CD14-positive monocyte (primary cell): Measurements from ENCODE around the gene SIPA1L3. TPM values are rescaled to one million over a fixed set of nuclear protein-coding genes. Genes with fewer than 3 reads are reported as not detected.

Source experiments
- DNase-seq, 3 donors: peaks; one replicate each; pipeline ENCODE4 v3.0.0-alpha.2; 2011 to 2022
- H2AFZ ChIP-seq: 2 replicates; pipeline ENCODE4 v1.6.0; 2012; ENCODE audit warnings: mild to moderate bottlenecking, low read depth, low read length, inconsistent platforms; ENCODE audit not compliant: insufficient read depth, poor library complexity, severe bottlenecking
- H3K27ac ChIP-seq, 2 donors: 1 replicate in 1 of 2; 2 replicates in 1 of 2; pipeline ENCODE4 v1.5.1; 2012 to 2013; ENCODE audit warnings: low read length in 2 of 2, control low read depth in 1 of 2, inconsistent platforms in 1 of 2, low read depth in 1 of 2, mild to moderate bottlenecking in 1 of 2
- H3K27me3 ChIP-seq, 2 donors: one replicate each; pipeline versions ENCODE4 v1.6.0 to v1.6.1; 2011 to 2013; ENCODE audit warnings: low read length in 2 of 2; ENCODE audit not compliant: control insufficient read depth in 2 of 2, insufficient read depth in 2 of 2
- H3K36me3 ChIP-seq, 2 donors: replicated peaks in 1 of 2; 1 replicate in 1 of 2; 2 replicates in 1 of 2; pipeline versions ENCODE4 v1.5.1 to v1.6.1; 2012 to 2013; ENCODE audit warnings: low read length in 2 of 2, control low read depth in 1 of 2, inconsistent platforms in 1 of 2, mild to moderate bottlenecking in 1 of 2; ENCODE audit not compliant: insufficient read depth in 2 of 2, control insufficient read depth in 1 of 2
- H3K4me1 ChIP-seq, 2 donors: 1 replicate in 1 of 2; 2 replicates in 1 of 2; pipeline versions ENCODE4 v1.5.1 to v1.6.1; 2012 to 2013; ENCODE audit warnings: low read length in 2 of 2, control low read depth in 1 of 2, inconsistent platforms in 1 of 2, mild to moderate bottlenecking in 1 of 2, moderate library complexity in 1 of 2; ENCODE audit not compliant: insufficient read depth in 2 of 2, control insufficient read depth in 1 of 2
- H3K4me2 ChIP-seq: replicated peaks from 2 replicates; pipeline ENCODE3; 2012; ENCODE audit warnings: low read length, moderate library complexity, mild to moderate bottlenecking; ENCODE audit not compliant: poor library complexity, severe bottlenecking; ENCODE audit errors: extremely low read depth
- H3K4me3 ChIP-seq, 3 experiments: fragments of 200-600 bp in 1 of 3; sonication (generic) in 1 of 3; replicated peaks in 1 of 3; 1 replicate in 2 of 3; 2 replicates in 1 of 3; pipeline ENCODE4 v1.5.1; 2011 to 2013; ENCODE audit warnings: low read length in 3 of 3, mild to moderate bottlenecking in 3 of 3, control low read depth in 2 of 3, low read depth in 2 of 3, inconsistent platforms in 1 of 3, moderate library complexity in 1 of 3
- H3K79me2 ChIP-seq: 2 replicates; pipeline ENCODE4 v1.6.0; 2012; ENCODE audit warnings: mild to moderate bottlenecking, control low read depth, inconsistent platforms, low read length, moderate library complexity; ENCODE audit not compliant: insufficient read depth
- H3K9ac ChIP-seq: 2 replicates; pipeline ENCODE4 v1.6.0; 2017; ENCODE audit warnings: low read length, mild to moderate bottlenecking; ENCODE audit not compliant: insufficient read depth, poor library complexity, severe bottlenecking
- H3K9me3 ChIP-seq, 2 donors: replicated peaks in 1 of 2; 1 replicate in 1 of 2; 2 replicates in 1 of 2; pipeline versions ENCODE4 v1.5.1 to v1.6.1; 2012 to 2013; ENCODE audit warnings: low read length in 2 of 2, control low read depth in 1 of 2; ENCODE audit not compliant: control insufficient read depth in 1 of 2, insufficient read depth in 1 of 2
- H4K20me1 ChIP-seq: 2 replicates; pipeline ENCODE4 v1.6.0; 2012; ENCODE audit warnings: mild to moderate bottlenecking, low read length, control low read depth, moderate library complexity; ENCODE audit not compliant: insufficient read depth
- H3K27ac Mint-ChIP-seq, 7 donors: one replicate each; pipeline ENCODE4 v1.8.0; 2020; ENCODE audit warnings: mild to moderate bottlenecking in 7 of 7, mixed read lengths in 7 of 7, moderate library complexity in 6 of 7, inconsistent platforms in 2 of 7
- H3K27me3 Mint-ChIP-seq, 3 donors: one replicate each; pipeline ENCODE4 v1.8.0; 2021 to 2022; ENCODE audit warnings: low read depth in 3 of 3, mild to moderate bottlenecking in 3 of 3, mixed read lengths in 3 of 3, moderate library complexity in 3 of 3, inconsistent platforms in 1 of 3
- H3K36me3 Mint-ChIP-seq, 2 donors: one replicate each; pipeline ENCODE4 v1.8.0; 2020; ENCODE audit warnings: mixed read lengths in 2 of 2, inconsistent platforms in 1 of 2, mild to moderate bottlenecking in 1 of 2
- H3K4me1 Mint-ChIP-seq: one replicate; pipeline ENCODE4 v1.8.0; 2020; ENCODE audit warnings: mild to moderate bottlenecking, mixed read lengths
- H3K4me3 Mint-ChIP-seq, 2 donors: one replicate each; pipeline ENCODE4 v1.8.0; 2020; ENCODE audit warnings: mild to moderate bottlenecking in 2 of 2, mixed read lengths in 2 of 2, moderate library complexity in 1 of 2
- H3K9me3 Mint-ChIP-seq, 7 donors: one replicate each; pipeline ENCODE4 v1.8.0; 2020 to 2022; ENCODE audit warnings: mixed read lengths in 7 of 7, mild to moderate bottlenecking in 6 of 7, moderate library complexity in 6 of 7, inconsistent platforms in 2 of 7
- WGBS: methylation state at CpG from one replicate; pipeline ENCODE4 v1.1.5; 2013; ENCODE audit warnings: missing lambda C conversion rate; ENCODE audit not compliant: insufficient coverage; 5-methylcytosine and 5-hydroxymethylcytosine counted together
- intact Hi-C, 2 donors: fragments of 100-400 bp; cut with micrococcal nuclease; formaldehyde crosslinking; loops; one replicate each; pipeline versions ENCODE4 v1.15.0 to v1.15.1; 2023
- polyA plus RNA-seq, 3 donors: library from polyadenylated mRNA; depleted of rRNA in 1 of 3; unstranded in 2 of 3; stranded (reverse) in 1 of 3; fragments of 300-500 nt in 2 of 3; fragments of >200 nt in 1 of 3; fragmentation: Illumina TruSeq in 2 of 3; gene quantifications; 1 replicate in 2 of 3; 2 replicates in 1 of 3; pipeline ENCODE4 v1.2.3, GENCODE V29; 2012 to 2021
- TF ChIP-seq, protein P1 (sequence below): fragments of 200-600 bp; IDR thresholded peaks from one replicate; pipeline ENCODE4 v1.8.0; 2022; ENCODE audit warnings: antibody characterized with exemption, mild to moderate bottlenecking

The SIPA1L3 gene
- polyA plus RNA-seq, 3 donors, result 0.55 to 4.5 (median 0.99) TPM

DNA sequence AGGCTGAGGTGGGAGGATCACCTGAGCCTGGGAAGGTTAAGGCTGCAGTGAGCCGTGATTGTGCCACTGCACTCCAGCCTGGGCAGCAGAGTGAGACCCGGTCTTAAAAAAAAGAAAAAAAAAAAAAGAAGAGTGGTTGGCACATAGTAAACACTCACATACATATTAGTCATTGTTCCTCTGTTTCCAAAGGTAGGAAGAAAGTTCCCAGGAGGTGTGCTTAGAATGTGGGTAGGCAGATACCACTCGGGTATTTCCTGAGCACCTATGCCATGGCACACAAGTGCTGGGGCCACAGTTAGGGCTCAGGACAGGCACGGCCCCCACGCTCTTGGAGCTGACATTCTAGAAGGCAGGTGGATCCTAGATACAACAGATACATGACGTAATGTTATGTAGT is 41.4 kb downstream of the SIPA1L3 start:
- Histone ChIP-seq H3K9ac (no peak overlapping the region), H3K79me2 (no peaks in the 10 kb centered on the region), H3K4me1 (peaks cover 17 to 20% of the 10 kb centered on the region in 2 donors), H3K27me3 (no peaks in the 10 kb centered on the region), H3K4me3 (no peak overlapping the region), H3K4me2 (no peak overlapping the region), H3K9me3 (no peaks in the 10 kb centered on the region), H2AFZ (no peak overlapping the region), H4K20me1 (peaks cover 3% of the 10 kb centered on the region), H3K36me3 (no peaks in the 10 kb centered on the region), H3K27ac (no peak overlapping the region)
- intact Hi-C loops, result no loop called here
- H3K36me3 Mint-ChIP-seq, result peaks cover 0 to under 1% of the 10 kb centered on the region in 2 donors
- peaks cover 0 to 4% (median 0%) of the 10 kb centered on the region in 7 donors for H3K9me3 Mint-ChIP-seq
- H3K4me3 Mint-ChIP-seq, result no peak overlapping the region
- DNase-seq, result no peak
- H3K4me1 Mint-ChIP-seq, result peaks cover 19% of the 10 kb centered on the region
- WGBS, result 100% methylated on average over 4 of the region's 6 CpGs
- TF ChIP-seq, protein P1, sequence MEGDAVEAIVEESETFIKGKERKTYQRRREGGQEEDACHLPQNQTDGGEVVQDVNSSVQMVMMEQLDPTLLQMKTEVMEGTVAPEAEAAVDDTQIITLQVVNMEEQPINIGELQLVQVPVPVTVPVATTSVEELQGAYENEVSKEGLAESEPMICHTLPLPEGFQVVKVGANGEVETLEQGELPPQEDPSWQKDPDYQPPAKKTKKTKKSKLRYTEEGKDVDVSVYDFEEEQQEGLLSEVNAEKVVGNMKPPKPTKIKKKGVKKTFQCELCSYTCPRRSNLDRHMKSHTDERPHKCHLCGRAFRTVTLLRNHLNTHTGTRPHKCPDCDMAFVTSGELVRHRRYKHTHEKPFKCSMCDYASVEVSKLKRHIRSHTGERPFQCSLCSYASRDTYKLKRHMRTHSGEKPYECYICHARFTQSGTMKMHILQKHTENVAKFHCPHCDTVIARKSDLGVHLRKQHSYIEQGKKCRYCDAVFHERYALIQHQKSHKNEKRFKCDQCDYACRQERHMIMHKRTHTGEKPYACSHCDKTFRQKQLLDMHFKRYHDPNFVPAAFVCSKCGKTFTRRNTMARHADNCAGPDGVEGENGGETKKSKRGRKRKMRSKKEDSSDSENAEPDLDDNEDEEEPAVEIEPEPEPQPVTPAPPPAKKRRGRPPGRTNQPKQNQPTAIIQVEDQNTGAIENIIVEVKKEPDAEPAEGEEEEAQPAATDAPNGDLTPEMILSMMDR, result no peak
- no peaks in the 10 kb centered on the region for H3K27me3 Mint-ChIP-seq
- H3K27ac Mint-ChIP-seq, result no peak overlapping the region

DNA sequence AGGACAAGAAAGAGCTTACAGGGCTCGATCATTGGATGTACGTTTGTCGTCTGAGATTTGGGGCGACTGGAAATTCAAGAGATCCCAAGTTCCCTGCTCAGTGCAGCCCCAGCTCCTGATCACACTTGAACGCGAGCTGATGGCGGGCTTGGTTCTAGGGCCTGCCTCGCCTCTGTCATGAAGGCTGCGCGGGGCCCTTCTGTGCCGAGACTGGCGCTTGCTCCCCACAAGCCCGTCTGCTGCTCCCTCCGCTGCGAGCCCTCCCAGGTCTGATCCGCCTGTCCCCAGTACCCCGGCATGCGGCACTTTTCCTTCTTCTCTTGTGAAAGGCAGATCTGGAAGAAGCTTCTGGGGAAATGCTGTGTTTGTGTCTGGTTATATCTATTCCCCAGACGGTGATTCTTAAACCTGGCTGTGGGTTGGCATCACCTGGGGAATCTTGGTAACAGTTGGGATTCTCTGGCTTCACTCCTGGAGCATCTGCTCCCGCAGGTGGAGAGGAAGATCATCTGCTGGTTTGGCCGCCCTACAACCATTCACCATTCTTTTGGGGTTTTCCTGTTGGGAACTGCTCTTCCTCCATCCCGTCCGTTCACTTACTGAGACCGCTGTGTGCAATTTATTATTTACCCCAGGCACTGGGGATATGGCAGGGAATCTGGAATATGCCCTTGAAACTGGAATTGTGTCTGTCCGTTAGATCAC is 43.6 kb downstream of the SIPA1L3 start:
- Histone ChIP-seq H4K20me1 (no peaks in the 10 kb centered on the region), H3K9ac (no peak overlapping the region), H3K4me2 (peak overlapping the region; percentile 32), H3K4me3 (no peak overlapping the region), H3K4me1 (peaks cover 17 to 26% of the 10 kb centered on the region in 2 donors), H3K9me3 (no peaks in the 10 kb centered on the region), H3K27ac (peak overlapping the region in 1 of 2 donors; percentile 65), H3K27me3 (no peaks in the 10 kb centered on the region), H3K79me2 (no peaks in the 10 kb centered on the region), H3K36me3 (no peaks in the 10 kb centered on the region), H2AFZ (peak overlapping the region; percentile 9)
- no peak for DNase-seq
- TF ChIP-seq, protein P1, result no peak
- 86% methylated on average over 16 of the region's 25 CpGs for WGBS
- no peaks in the 10 kb centered on the region for H3K27me3 Mint-ChIP-seq
- H3K4me1 Mint-ChIP-seq, result peaks cover 25% of the 10 kb centered on the region
- no peaks in the 10 kb centered on the region for H3K36me3 Mint-ChIP-seq
- intact Hi-C loops, result no loop called here
- H3K4me3 Mint-ChIP-seq, result peak overlapping the region in 1 of 2 donors; percentile 71
- peak overlapping the region in 6 of 7 donors; percentile 35 to 80 (median 78) for H3K27ac Mint-ChIP-seq
- peaks cover 0 to 4% (median 0%) of the 10 kb centered on the region in 7 donors for H3K9me3 Mint-ChIP-seq
